ENCODE data around the gene LGR6. TPM values are rescaled to one million over a fixed set of nuclear protein-coding genes. Genes with fewer than 3 reads are reported as not detected.

LGR6 gene
- total RNA-seq, 1 experiment from 2014 or later, result 1.0 TPM

GRCh38 chr1:202317941-202318925 is 124.6 kb downstream of the LGR6 start:
- H3K4me3 Mint-ChIP-seq, result no peak overlapping the region
- Histone ChIP-seq H3K27me3 (ENCODE audit: insufficient read depth, low read length) (no peaks in the 10 kb centered on the region), H4K5ac (ENCODE audit: insufficient read length, low read depth, low read length) (no peak overlapping the region), H3K27ac (ENCODE audit: insufficient read length, low read depth, low read length) (no peak overlapping the region), H2BK20ac (ENCODE audit: low read depth, low read length, poor library complexity, severe bottlenecking) (no peak overlapping the region), H3K79me1 (ENCODE audit: insufficient read depth, low read depth, low read length, poor library complexity, severe bottlenecking) (no peaks in the 10 kb centered on the region), H3K23me2 (ENCODE audit: insufficient read length, low read depth, low read length, poor library complexity, severe bottlenecking) (no peaks in the 10 kb centered on the region), H4K8ac (replicated peaks; ENCODE audit: insufficient read length, low read depth, low read length) (no peak overlapping the region), H2BK5ac (ENCODE audit: insufficient read length, low read length) (no peak overlapping the region), H3K4me1 (ENCODE audit: insufficient read depth, low read length) (no peaks in the 10 kb centered on the region), H2BK12ac (ENCODE audit: insufficient read length, low read depth, low read length) (no peak overlapping the region), H3K9ac (ENCODE audit: extremely low read depth, insufficient read length, low read length) (no peak overlapping the region), H4K20me1 (ENCODE audit: control insufficient read depth, insufficient read depth, insufficient read length) (no peaks in the 10 kb centered on the region), H3K79me2 (ENCODE audit: insufficient read depth, low read length) (no peaks in the 10 kb centered on the region), H3K18ac (ENCODE audit: insufficient read length, low read depth, low read length) (no peak overlapping the region), H3K4me2 (ENCODE audit: insufficient read depth, insufficient read length, low read length) (no peak overlapping the region), H3K4ac (ENCODE audit: low read depth, low read length) (no peak overlapping the region), H2BK120ac (ENCODE audit: low read depth, low read length, poor library complexity, severe bottlenecking) (no peak overlapping the region), H2AFZ (ENCODE audit: low read length) (no peak overlapping the region), H3K14ac (ENCODE audit: insufficient read depth, low read length) (no peak overlapping the region), H3T11ph (ENCODE audit: low read length) (no peak overlapping the region), H2BK15ac (ENCODE audit: low read depth, low read length) (no peak overlapping the region), H2AK5ac (ENCODE audit: insufficient read length, low read length) (no peak overlapping the region), H3K23ac (ENCODE audit: insufficient read length, low read depth, low read length) (no peak overlapping the region), H4K91ac (ENCODE audit: insufficient read length, low read depth, low read length) (no peak overlapping the region), H3K9me3 (ENCODE audit: control insufficient read depth, low read depth, low read length) (no peaks in the 10 kb centered on the region), H3K56ac (ENCODE audit: insufficient read length, low read depth, low read length) (no peak overlapping the region)
- H3K27ac Mint-ChIP-seq, result peak overlapping the region in 1 of 3 experiments; percentile 86; a peak in 1 of 7 replicates
- no peaks in the 10 kb centered on the region for H3K36me3 Mint-ChIP-seq (ENCODE audit: insufficient read depth in 1 of 3, low read depth in 3 of 3)
- no peaks in the 10 kb centered on the region for H3K9me3 Mint-ChIP-seq
- no CpG with 5 or more reads among the region's 52 CpGs for WGBS (ENCODE audit: extremely low coverage, insufficient read length, low lambda C conversion rate)
- H3K4me1 Mint-ChIP-seq, result peaks cover 7% of the 10 kb centered on the region in 2 experiments
- peaks cover 2% of the 10 kb centered on the region; the same call in 1 of the 2 replicates for H3K27me3 Mint-ChIP-seq (ENCODE audit: low read depth)
- no peak for DNase-seq
- TF ChIP-seq CTCF (conservative IDR thresholded peaks at IDR 0.05), result no peak

All from H9 (cell line).